ENCODE data around the gene EPSTI1. TPM values are rescaled to one million over a fixed set of nuclear protein-coding genes. Genes with fewer than 3 reads are reported as not detected.

EPSTI1 gene
- total RNA-seq, 2 experiments from 2014 or later: 8.4 to 9.7 TPM

- DNase-seq (no peak), ATAC-seq (no peak)
- H3K9me3 Mint-ChIP-seq: no peaks in the 10 kb centered on the region
- no peak overlapping the region for H3K27ac Mint-ChIP-seq
- peaks cover 33% of the 10 kb centered on the region for H3K36me3 Mint-ChIP-seq (ENCODE audit: low read depth)
- ChIA-PET CTCF (no interaction called here), POLR2A (no interaction called here)
- intact Hi-C loops (cut with micrococcal nuclease): no loop called here
- H3K4me3 Mint-ChIP-seq: no peak overlapping the region
- no peak for TF ChIP-seq CTCF (IDR thresholded peaks at IDR 0.05)
- no peaks in the 10 kb centered on the region for H3K27me3 Mint-ChIP-seq
- no peaks in the 10 kb centered on the region for H3K4me1 Mint-ChIP-seq (ENCODE audit: low read depth)
Measured at GRCh38 chr13:42947925-42948324, 44.1 kb downstream of the EPSTI1 start.

DNA sequence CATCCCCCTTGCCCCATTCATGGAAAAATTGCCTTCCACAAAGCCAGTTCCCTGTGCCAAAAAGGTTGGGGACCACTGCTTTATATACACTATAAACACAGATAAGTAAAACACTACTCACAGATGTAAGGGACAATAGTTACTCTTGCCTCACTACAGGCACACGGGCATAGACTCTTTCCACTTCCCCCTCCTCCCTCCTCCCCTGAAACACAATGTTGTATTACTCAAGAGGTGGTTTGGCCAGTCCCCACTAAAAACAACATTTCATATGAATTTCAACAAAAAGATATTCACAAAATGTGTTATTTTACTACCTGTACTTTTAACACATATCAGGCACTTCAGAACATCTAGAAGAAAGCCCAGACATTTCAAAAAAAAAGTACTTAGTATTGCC is 45.1 kb downstream of the EPSTI1 start:
- DNase-seq: no peak
- Mint-ChIP-seq H3K9me3 (no peaks in the 10 kb centered on the region), H3K4me3 (no peak overlapping the region), H3K27ac (no peak overlapping the region), H3K4me1 (ENCODE audit: low read depth) (no peaks in the 10 kb centered on the region), H3K27me3 (no peaks in the 10 kb centered on the region), H3K36me3 (ENCODE audit: low read depth) (peaks cover 24% of the 10 kb centered on the region)
- no peak for ATAC-seq
- POLR2A ChIA-PET: no interaction called here
- TF ChIP-seq CTCF (IDR thresholded peaks at IDR 0.05): no peak
- intact Hi-C loops (cut with micrococcal nuclease): no loop called here
- CTCF ChIA-PET: no interaction called here

GRCh38 chr13:42929886-42930535 is 62.0 kb downstream of the EPSTI1 start:
- H3K27me3 Mint-ChIP-seq: no peaks in the 10 kb centered on the region
- intact Hi-C loops (cut with micrococcal nuclease): no loop called here
- peaks cover 7% of the 10 kb centered on the region for H3K36me3 Mint-ChIP-seq (ENCODE audit: low read depth)
- no peaks in the 10 kb centered on the region for H3K4me1 Mint-ChIP-seq (ENCODE audit: low read depth)
- H3K4me3 Mint-ChIP-seq: no peak overlapping the region
- ChIA-PET POLR2A (no interaction called here), CTCF (interaction anchor here (1.1 kb wide), 1 partner anchor 628 kb away, joined by 3 read pairs; no protein-coding TSS in a partner anchor)
- no peak for ATAC-seq
- no peak for DNase-seq
- no peaks in the 10 kb centered on the region for H3K9me3 Mint-ChIP-seq
- no peak for TF ChIP-seq CTCF (IDR thresholded peaks at IDR 0.05)
- no peak overlapping the region for H3K27ac Mint-ChIP-seq

- no peaks in the 10 kb centered on the region for H3K27me3 Mint-ChIP-seq
- intact Hi-C loops (cut with micrococcal nuclease): no loop called here
- ChIA-PET POLR2A (no interaction called here), CTCF (no interaction called here)
- no peaks in the 10 kb centered on the region for H3K4me1 Mint-ChIP-seq (ENCODE audit: low read depth)
- H3K27ac Mint-ChIP-seq: no peak overlapping the region
- no peaks in the 10 kb centered on the region for H3K9me3 Mint-ChIP-seq
- ATAC-seq: no peak
- H3K4me3 Mint-ChIP-seq: no peak overlapping the region
- peaks cover 7% of the 10 kb centered on the region for H3K36me3 Mint-ChIP-seq (ENCODE audit: low read depth)
- TF ChIP-seq CTCF (IDR thresholded peaks at IDR 0.05): no peak
- DNase-seq: no peak
Measured at GRCh38 chr13:42926555-42926954, 65.5 kb downstream of the EPSTI1 start.

DNA sequence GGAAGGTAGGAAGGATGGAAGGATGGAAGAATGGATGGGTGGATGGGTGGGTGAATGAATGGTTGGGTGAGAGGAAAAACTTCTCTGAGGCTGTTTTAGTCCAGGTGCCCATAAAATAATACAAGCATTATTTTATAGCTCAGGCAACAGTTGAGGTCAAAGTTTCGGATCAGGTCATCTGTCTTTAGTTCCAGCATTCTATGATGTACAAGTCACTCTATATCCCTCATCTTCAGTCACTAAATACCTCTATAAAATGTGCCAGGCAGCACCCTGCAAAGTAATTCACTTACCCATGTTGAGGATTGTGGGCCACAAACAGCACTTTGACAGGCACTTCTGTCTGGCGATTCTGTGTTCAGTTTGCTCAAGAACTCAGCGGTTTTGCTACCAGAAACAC is 66.0 kb downstream of the EPSTI1 start:
- CTCF ChIA-PET: no interaction called here

More for the DNA sequence above, 66.0 kb downstream of the EPSTI1 start:
- DNase-seq: no peak
- POLR2A ChIA-PET: no interaction called here
- Mint-ChIP-seq H3K27me3 (no peaks in the 10 kb centered on the region), H3K27ac (no peak overlapping the region), H3K9me3 (no peaks in the 10 kb centered on the region), H3K36me3 (ENCODE audit: low read depth) (peaks cover 7% of the 10 kb centered on the region), H3K4me3 (no peak overlapping the region), H3K4me1 (ENCODE audit: low read depth) (no peaks in the 10 kb centered on the region)
- intact Hi-C loops (cut with micrococcal nuclease): no loop called here
- ATAC-seq: no peak
- TF ChIP-seq CTCF (IDR thresholded peaks at IDR 0.05): no peak
